Measurements from ENCODE around the gene SH3BP1. TPM values are rescaled to one million over a fixed set of nuclear protein-coding genes. Genes with fewer than 3 reads are reported as not detected.

The SH3BP1 gene
- total RNA-seq, 1 donor: 4.7 TPM

DNA sequence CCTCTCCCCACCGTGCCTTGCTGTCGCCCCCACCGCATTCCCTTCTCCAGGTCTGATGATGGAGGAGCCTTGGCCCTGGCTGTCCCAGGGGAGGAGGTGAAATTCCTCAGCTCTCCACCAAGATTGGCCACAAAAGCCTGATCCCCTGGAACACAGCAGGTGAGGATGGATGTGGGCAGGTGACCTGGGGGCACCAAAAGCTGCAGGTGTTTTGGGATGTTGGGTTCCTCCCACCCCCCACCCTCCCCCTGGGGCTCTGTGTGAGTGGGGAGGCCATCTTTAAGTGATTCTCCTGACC lies 58.0 kb downstream of the SH3BP1 start:
- peaks cover 11% of the 10 kb centered on the region for H3K4me1 ChIP-seq (ENCODE audit: insufficient read depth, low read length)
- no peaks in the 10 kb centered on the region for H3K9me3 ChIP-seq (ENCODE audit: low read depth, low read length)
- TF ChIP-seq, protein P1, sequence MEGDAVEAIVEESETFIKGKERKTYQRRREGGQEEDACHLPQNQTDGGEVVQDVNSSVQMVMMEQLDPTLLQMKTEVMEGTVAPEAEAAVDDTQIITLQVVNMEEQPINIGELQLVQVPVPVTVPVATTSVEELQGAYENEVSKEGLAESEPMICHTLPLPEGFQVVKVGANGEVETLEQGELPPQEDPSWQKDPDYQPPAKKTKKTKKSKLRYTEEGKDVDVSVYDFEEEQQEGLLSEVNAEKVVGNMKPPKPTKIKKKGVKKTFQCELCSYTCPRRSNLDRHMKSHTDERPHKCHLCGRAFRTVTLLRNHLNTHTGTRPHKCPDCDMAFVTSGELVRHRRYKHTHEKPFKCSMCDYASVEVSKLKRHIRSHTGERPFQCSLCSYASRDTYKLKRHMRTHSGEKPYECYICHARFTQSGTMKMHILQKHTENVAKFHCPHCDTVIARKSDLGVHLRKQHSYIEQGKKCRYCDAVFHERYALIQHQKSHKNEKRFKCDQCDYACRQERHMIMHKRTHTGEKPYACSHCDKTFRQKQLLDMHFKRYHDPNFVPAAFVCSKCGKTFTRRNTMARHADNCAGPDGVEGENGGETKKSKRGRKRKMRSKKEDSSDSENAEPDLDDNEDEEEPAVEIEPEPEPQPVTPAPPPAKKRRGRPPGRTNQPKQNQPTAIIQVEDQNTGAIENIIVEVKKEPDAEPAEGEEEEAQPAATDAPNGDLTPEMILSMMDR (IDR thresholded peaks at IDR 0.05; ENCODE audit: extremely low read depth, low read depth, low read length): no peak
- no peak overlapping the region for H3K27ac ChIP-seq (ENCODE audit: low read depth, low read length)
- H3K79me2 ChIP-seq (ENCODE audit: insufficient read depth, low read length): no peaks in the 10 kb centered on the region
- H4K20me1 ChIP-seq (ENCODE audit: insufficient read depth, low read length): peaks cover 3% of the 10 kb centered on the region
- H2AFZ ChIP-seq (ENCODE audit: low read length): no peak overlapping the region
- H3K4me2 ChIP-seq (ENCODE audit: insufficient read depth, low read length): no peak overlapping the region
- DNase-seq (ENCODE audit: insufficient read length, low spot score, missing footprints): no peak
- H3K36me3 ChIP-seq (ENCODE audit: insufficient read depth, low read length): peaks cover 8% of the 10 kb centered on the region
- no peak overlapping the region for H3K4me3 ChIP-seq (ENCODE audit: insufficient read depth, low read length)
- H3K27me3 ChIP-seq (ENCODE audit: insufficient read depth, low read length): no peaks in the 10 kb centered on the region

DNA sequence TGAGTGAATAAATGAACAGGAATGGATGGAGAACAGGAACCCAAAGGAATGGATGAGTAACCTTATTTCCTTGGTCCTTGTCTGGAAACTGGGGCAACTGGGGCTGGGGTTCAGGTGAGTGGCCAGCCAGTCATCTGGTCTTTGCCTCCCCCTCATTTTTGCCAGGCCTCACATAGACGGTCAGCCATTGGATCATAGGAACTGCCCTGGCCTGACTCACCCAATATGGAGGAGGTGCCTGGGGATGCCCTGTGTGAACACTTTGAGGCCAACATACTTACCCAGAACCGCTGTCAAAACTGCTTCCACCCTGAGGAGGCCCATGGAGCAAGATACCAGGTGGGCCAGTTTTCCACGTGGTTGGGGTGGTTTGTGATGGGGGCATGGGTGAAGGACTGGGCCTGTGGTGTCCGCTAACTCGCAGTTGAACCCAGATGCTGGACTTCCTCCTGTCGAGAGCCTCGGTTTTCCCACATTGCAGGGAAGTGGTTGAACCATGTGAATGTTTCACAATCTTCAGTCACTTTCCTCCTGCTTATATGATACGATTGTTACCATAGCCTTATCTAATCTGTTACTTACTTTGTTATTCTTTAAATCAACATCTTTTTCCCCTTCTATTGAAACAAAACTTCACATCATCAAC lies 61.8 kb downstream of the SH3BP1 start:
- Histone ChIP-seq H3K4me3 (ENCODE audit: insufficient read depth, low read length) (no peak overlapping the region), H3K4me1 (ENCODE audit: insufficient read depth, low read length) (peaks cover 4% of the 10 kb centered on the region), H3K4me2 (ENCODE audit: insufficient read depth, low read length) (no peak overlapping the region), H3K27ac (ENCODE audit: low read depth, low read length) (no peak overlapping the region), H3K36me3 (ENCODE audit: insufficient read depth, low read length) (no peaks in the 10 kb centered on the region), H3K9me3 (ENCODE audit: low read depth, low read length) (no peaks in the 10 kb centered on the region), H3K79me2 (ENCODE audit: insufficient read depth, low read length) (no peaks in the 10 kb centered on the region), H2AFZ (ENCODE audit: low read length) (no peak overlapping the region), H3K27me3 (ENCODE audit: insufficient read depth, low read length) (no peaks in the 10 kb centered on the region), H4K20me1 (ENCODE audit: insufficient read depth, low read length) (no peaks in the 10 kb centered on the region)
- no peak for DNase-seq (ENCODE audit: insufficient read length, low spot score, missing footprints)
- TF ChIP-seq, protein P1 (IDR thresholded peaks at IDR 0.05; ENCODE audit: extremely low read depth, low read depth, low read length): no peak

DNA sequence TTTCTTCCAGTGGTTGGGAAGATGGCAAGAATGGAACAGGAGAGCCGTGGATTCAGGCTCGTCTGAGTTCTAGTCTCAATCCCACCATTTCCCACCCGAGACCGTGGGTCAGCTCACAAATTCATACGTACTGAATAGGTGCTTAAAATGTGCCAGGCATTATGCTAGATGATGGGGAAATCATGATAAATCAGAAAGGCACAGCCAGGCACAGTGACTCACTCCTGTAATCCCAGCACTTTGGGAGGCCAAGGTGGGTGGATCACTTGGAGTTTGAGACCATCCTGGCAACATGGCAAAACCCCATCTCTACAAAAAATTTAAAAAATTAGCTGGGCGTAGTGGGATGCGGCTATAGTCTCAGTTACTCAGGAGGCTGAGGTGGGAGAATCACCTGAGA lies 64.4 kb downstream of the SH3BP1 start:
- TF ChIP-seq, protein P1 (IDR thresholded peaks at IDR 0.05; ENCODE audit: extremely low read depth, low read depth, low read length): no peak
- Histone ChIP-seq H3K27ac (ENCODE audit: low read depth, low read length) (no peak overlapping the region), H2AFZ (ENCODE audit: low read length) (no peak overlapping the region), H3K27me3 (ENCODE audit: insufficient read depth, low read length) (no peaks in the 10 kb centered on the region), H3K4me2 (ENCODE audit: insufficient read depth, low read length) (no peak overlapping the region), H3K4me1 (ENCODE audit: insufficient read depth, low read length) (no peaks in the 10 kb centered on the region), H4K20me1 (ENCODE audit: insufficient read depth, low read length) (no peaks in the 10 kb centered on the region), H3K36me3 (ENCODE audit: insufficient read depth, low read length) (no peaks in the 10 kb centered on the region), H3K4me3 (ENCODE audit: insufficient read depth, low read length) (no peak overlapping the region), H3K9me3 (ENCODE audit: low read depth, low read length) (no peaks in the 10 kb centered on the region), H3K79me2 (ENCODE audit: insufficient read depth, low read length) (no peaks in the 10 kb centered on the region)
- no peak for DNase-seq (ENCODE audit: insufficient read length, low spot score, missing footprints)

DNA sequence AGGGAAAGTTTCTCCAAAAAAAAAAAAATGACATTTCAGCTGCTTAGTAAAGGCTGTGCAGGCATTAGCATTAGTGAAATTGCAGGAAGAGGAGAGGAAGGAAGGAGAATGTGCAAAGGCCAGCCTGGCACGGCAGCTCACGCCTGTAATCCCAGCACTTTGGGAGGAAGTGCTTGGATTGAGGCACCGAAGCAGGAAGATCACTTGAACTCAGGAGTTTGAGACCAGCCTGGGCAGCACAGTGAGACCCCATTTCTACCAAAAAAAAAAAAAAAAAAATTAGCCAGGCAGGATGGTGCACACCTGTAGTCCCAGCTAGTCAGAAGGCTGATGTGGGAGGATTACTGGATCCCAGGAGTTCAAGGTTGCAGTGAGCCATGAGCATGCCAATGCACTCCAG lies 65.2 kb downstream of the SH3BP1 start:
- Histone ChIP-seq H3K27ac (ENCODE audit: low read depth, low read length) (no peak overlapping the region), H3K4me3 (ENCODE audit: insufficient read depth, low read length) (no peak overlapping the region), H3K4me2 (ENCODE audit: insufficient read depth, low read length) (no peak overlapping the region), H3K9me3 (ENCODE audit: low read depth, low read length) (no peaks in the 10 kb centered on the region), H4K20me1 (ENCODE audit: insufficient read depth, low read length) (no peaks in the 10 kb centered on the region), H2AFZ (ENCODE audit: low read length) (no peak overlapping the region), H3K4me1 (ENCODE audit: insufficient read depth, low read length) (no peaks in the 10 kb centered on the region), H3K36me3 (ENCODE audit: insufficient read depth, low read length) (no peaks in the 10 kb centered on the region), H3K79me2 (ENCODE audit: insufficient read depth, low read length) (no peaks in the 10 kb centered on the region), H3K27me3 (ENCODE audit: insufficient read depth, low read length) (no peaks in the 10 kb centered on the region)
- TF ChIP-seq, protein P1 (IDR thresholded peaks at IDR 0.05; ENCODE audit: extremely low read depth, low read depth, low read length): no peak
- DNase-seq (ENCODE audit: insufficient read length, low spot score, missing footprints): no peak
